Astrocyte of the cerebellum (primary cell): ENCODE results near the gene LALBA.
"Not testable (repeated sequence)": the region's sequence is repeated elsewhere in the genome, so short reads cannot be mapped to it uniquely, and the experiment has no call there.

Experiments
- DNase-seq: peaks from one replicate; pipeline ENCODE4 v3.0.0-alpha.2; 2011; ENCODE audit warnings: low read depth
- H3K4me3 ChIP-seq: 2 replicates; pipeline ENCODE4 v1.5.1; 2011; ENCODE audit warnings: mild to moderate bottlenecking, low read depth, low read length, moderate library complexity
- in situ Hi-C: cut with HindIII; loops from 2 replicates; pipeline ENCODE4 v1.10.0; 2017; ENCODE audit warnings: low sequenced_read_pairs
- TF ChIP-seq, protein P1 (sequence below): IDR thresholded peaks from 2 replicates; pipeline ENCODE4 v1.5.1; 2012; ENCODE audit warnings: low read length, low read depth, moderate library complexity, mild to moderate bottlenecking; ENCODE audit errors: missing control alignments

LALBA gene

DNA sequence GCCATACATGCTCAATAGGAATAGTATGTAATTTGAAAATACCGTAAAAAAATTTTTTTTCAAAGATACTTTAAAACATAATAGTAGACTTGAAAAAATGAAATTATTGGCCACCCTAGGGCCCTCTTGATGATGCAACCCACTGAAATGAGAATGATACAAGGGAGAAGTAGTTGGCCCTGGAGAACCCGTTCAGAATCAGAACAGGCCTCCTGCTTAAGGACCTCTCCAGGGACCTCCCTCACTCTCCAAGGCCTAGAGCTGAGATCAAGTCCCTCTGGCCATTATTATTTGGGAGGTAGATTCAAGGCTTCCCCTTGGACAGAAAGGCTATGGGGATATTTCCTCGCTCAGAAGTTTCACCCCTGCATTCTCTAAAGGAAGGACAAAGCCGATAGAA lies 11.9 kb downstream of the LALBA start:
- no peak overlapping the region for H3K4me3 ChIP-seq
- in situ Hi-C loops = no loop called here
- no peak for DNase-seq
- TF ChIP-seq, protein P1, sequence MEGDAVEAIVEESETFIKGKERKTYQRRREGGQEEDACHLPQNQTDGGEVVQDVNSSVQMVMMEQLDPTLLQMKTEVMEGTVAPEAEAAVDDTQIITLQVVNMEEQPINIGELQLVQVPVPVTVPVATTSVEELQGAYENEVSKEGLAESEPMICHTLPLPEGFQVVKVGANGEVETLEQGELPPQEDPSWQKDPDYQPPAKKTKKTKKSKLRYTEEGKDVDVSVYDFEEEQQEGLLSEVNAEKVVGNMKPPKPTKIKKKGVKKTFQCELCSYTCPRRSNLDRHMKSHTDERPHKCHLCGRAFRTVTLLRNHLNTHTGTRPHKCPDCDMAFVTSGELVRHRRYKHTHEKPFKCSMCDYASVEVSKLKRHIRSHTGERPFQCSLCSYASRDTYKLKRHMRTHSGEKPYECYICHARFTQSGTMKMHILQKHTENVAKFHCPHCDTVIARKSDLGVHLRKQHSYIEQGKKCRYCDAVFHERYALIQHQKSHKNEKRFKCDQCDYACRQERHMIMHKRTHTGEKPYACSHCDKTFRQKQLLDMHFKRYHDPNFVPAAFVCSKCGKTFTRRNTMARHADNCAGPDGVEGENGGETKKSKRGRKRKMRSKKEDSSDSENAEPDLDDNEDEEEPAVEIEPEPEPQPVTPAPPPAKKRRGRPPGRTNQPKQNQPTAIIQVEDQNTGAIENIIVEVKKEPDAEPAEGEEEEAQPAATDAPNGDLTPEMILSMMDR = no peak

GRCh38 chr12:48556631-48557030 lies 13.2 kb downstream of the LALBA start:
- no peak for DNase-seq
- TF ChIP-seq, protein P1 = no peak
- H3K4me3 ChIP-seq = no peak overlapping the region
- in situ Hi-C loops = no loop called here

DNA sequence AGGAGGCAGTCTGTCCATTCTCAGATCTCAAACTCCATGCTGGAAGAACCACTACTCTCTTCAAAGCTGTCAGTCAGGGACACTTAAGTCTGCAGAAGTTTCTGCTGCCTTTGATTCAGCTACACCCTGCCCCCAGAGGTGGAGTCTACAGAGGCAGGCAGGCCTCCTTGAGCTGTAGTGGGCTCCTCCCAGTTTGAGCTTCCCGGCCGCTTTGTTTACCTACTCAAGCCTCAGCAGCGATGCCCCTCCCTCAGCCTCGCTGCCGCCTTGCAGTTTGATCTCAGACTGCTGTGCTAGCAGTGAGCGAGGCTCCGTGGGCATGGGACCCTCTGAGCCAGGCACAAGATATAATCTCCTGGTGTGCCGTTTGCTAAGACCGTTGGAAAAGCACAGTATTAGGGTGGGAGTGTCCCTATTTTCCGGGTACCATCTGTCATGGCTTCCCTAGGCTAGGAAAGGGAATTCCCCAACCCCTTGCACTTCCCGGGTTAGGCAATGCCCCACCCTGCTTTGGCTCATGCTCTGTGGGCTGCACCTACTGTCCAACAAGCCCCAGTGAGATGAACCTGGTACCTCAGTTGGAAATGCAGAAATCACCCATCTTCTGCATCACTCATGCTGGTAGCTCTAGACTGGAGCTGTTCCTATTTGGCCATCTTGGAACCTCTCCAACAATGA lies 16.0 kb downstream of the LALBA start:
- H3K4me3 ChIP-seq, in situ Hi-C loops, DNase-seq: not testable (repeated sequence)

- H3K4me3 ChIP-seq, DNase-seq, in situ Hi-C loops: not testable (repeated sequence)
These were observed 18.2 kb downstream of the LALBA start for GRCh38 chr12:48551636-48552035.

GRCh38 chr12:48547012-48547411 lies 22.8 kb downstream of the LALBA start:
- DNase-seq, H3K4me3 ChIP-seq, in situ Hi-C loops: not testable (repeated sequence)

DNA sequence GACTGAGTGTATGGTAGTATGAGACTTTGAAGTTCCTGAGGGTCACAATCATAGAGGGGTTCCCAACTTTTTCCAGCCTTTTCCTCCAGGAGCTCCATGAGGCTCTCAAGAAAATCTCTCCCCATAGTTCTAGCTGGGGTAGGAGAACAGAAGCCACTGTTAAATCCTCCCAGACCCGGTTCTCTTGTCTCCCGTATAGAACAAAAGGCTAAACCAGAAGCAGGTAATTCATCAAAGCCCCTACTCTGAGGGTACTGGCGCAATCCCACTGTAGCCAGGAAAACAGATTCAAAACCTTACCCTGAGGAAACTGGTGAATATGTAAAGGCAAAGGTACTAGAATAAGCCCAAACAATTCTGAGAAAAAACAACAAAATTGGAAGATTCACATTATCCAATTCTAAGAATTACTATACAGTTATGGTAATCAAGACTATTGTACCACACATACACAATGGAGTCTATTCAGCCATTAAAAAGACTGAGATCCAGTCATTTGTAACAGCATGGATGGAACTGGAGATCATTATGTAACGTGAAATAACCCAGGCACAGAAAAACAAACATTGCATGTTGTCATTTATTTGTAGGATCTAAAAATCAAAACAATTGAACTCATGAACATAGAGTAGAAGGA lies 23.9 kb downstream of the LALBA start:
- in situ Hi-C loops = no loop called here
- no peak overlapping the region for H3K4me3 ChIP-seq
- no peak for DNase-seq
- TF ChIP-seq, protein P1 = no peak

DNA sequence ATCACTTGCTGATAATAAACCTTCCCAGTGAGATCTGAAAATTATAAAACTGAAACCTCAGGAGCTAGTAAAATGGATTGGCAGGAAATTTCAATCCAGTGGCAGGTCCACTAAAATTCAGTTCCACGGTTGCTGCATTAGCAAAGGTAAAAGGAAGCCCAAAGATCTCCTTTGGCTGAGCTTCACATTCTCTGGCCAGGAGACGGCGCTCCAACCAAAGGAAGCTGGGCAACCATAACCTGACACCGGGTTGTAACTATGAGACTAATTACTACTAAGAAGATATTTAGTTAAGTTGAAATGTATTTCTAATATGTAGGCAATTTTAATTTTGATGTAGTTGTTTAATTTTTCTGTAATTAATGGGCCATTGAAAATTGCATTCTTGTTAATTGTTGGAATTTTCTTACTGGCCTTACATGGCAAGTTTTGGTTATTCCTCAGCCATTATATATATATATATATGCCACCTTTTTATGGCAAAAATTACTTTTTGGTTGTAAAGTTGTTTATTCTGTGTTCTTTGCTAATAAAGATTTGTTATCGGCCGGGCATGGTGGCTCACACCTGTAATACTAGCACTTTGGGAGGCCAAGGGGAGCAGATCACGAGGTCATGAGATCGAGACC lies 27.4 kb downstream of the LALBA start:
- TF ChIP-seq, protein P1 = no peak
- in situ Hi-C loops = no loop called here
- DNase-seq = no peak

GRCh38 chr12:48536602-48537001 lies 33.2 kb downstream of the LALBA start:
- no peak overlapping the region for H3K4me3 ChIP-seq
- TF ChIP-seq, protein P1 = no peak
- in situ Hi-C loops = no loop called here
- no peak for DNase-seq

More for the DNA sequence above, 27.4 kb downstream of the LALBA start:
- no peak overlapping the region for H3K4me3 ChIP-seq
